ENCODE results near the gene BTBD6.

The BTBD6 gene

GRCh38 chr14:105228562-105228961, 19.8 kb upstream of the BTBD6 start:
- H3K27ac ChIP-seq = no peak overlapping the region
- no peak for TF ChIP-seq CTCF (IDR thresholded peaks at IDR 0.05)
- no peak for TF ChIP-seq ZFX (IDR thresholded peaks at IDR 0.05; ENCODE audit: borderline replicate concordance)

DNA sequence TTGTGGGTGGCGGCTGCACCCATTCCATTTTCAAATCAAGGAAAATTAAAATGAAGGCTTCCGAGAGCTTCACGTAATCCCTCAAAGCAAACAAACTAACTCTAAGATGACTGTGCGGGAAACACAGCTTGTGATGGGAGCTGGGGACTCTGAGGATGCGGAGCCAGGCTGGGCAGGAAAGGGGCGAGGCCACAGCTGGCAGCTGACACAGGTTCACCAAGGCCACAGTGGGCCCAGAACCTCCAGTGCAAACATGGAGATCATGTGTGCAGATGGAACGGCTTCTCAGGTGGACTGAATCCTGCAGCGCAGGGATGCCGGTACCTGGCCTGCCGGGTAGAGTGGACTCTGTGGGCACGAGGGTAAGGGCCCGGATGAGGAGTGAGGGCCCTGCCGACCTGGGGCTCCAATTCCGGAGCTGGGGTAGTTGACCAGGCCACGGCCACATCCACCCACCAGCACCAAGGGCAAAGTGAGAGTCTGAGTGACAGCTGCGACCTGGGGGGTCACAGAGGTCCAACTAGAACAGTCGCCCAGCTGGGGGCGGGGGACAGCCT, 19.2 kb upstream of the BTBD6 start:
- no peak for TF ChIP-seq ZFX (IDR thresholded peaks at IDR 0.05; ENCODE audit: borderline replicate concordance)
- no peak for TF ChIP-seq CTCF (IDR thresholded peaks at IDR 0.05)

GRCh38 chr14:105240811-105241576, 7.3 kb upstream of the BTBD6 start:
- no peak overlapping the region for H3K27ac ChIP-seq
- TF ChIP-seq CTCF (IDR thresholded peaks at IDR 0.05) = no peak
- no peak for TF ChIP-seq ZFX (IDR thresholded peaks at IDR 0.05; ENCODE audit: borderline replicate concordance)

More for the DNA sequence above, 19.2 kb upstream of the BTBD6 start:
- H3K27ac ChIP-seq = no peak overlapping the region

DNA sequence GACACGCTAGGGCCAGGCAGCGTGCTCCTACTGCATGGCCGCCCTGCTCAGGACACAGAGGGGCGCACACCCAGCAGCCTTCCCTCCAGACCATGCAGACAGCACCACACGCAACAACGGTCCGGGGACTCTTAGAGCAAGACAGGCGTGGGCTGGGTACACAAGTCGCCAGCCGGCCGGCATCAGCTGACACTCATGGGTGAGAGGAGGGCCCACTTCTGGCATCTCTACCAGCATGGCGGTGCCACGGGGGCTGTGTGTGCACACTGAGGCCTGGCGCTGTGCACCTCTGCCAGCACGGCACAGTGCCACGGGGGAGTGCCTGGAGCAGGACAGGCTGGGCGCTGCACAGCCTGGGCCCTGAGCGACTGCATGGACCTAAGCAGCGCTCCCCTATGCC, 6.7 kb upstream of the BTBD6 start:
- no peak overlapping the region for H3K27ac ChIP-seq
- no peak for TF ChIP-seq CTCF (IDR thresholded peaks at IDR 0.05)
- TF ChIP-seq ZFX (IDR thresholded peaks at IDR 0.05; ENCODE audit: borderline replicate concordance) = no peak

- no peak overlapping the region for H3K27ac ChIP-seq
- TF ChIP-seq ZFX (IDR thresholded peaks at IDR 0.05; ENCODE audit: borderline replicate concordance) = no peak
- no peak for TF ChIP-seq CTCF (IDR thresholded peaks at IDR 0.05)
Observed at GRCh38 chr14:105244334-105244733, 4.0 kb upstream of the BTBD6 start.

- TF ChIP-seq CTCF (IDR thresholded peaks at IDR 0.05) = no peak
- TF ChIP-seq ZFX (IDR thresholded peaks at IDR 0.05; ENCODE audit: borderline replicate concordance) = no peak
Observed at GRCh38 chr14:105247026-105247425, 1.3 kb upstream of the BTBD6 start.

DNA sequence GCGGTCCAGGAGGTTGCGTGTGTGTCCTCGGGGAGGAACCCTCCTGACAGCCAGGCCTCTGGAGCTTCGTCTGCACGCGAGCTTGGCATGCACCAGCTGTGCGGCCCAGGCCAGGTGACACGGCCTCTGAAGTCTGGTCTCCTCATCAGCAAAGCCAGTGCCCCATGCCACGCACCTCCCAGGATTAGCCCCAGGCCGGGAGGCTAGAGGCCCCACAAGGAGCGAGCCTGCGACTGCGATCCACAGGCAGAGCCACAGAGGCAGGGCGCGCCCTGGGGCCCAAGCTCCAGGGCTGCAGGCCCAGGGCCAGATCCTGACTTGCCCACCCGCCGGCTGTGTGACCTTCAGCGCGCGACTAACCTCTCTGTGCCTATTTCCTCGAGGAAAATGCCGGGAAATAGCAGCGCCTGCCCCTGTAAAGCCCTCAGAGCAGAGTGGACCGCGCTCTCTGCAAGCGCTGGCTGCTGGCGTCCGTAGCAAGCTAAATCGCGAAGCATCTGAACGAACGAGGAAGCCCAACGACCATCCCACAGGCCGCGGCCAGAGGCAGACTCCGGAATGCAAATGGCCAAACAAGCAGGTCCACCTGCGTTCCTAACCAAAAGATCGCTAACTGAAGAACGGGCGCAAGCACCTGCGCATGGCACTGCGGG, 492 bp upstream of the BTBD6 start:
- peak overlapping the region; percentile 87 for H3K27ac ChIP-seq

More at GRCh38 chr14:105247026-105247425, 1.3 kb upstream of the BTBD6 start:
- H3K27ac ChIP-seq = peak overlapping the region; percentile 87; the same call in 1 of the 2 replicates

More for the DNA sequence above, 492 bp upstream of the BTBD6 start:
- no peak for TF ChIP-seq ZFX (IDR thresholded peaks at IDR 0.05; ENCODE audit: borderline replicate concordance)
- no peak for TF ChIP-seq CTCF (IDR thresholded peaks at IDR 0.05)
